DMS 273 treated with DMSO at 0.1 percent for 48 hours (cell line): ENCODE measurements around the gene HFE.
"Not testable (repeated sequence)": the region's sequence is repeated elsewhere in the genome, so short reads cannot be mapped to it uniquely, and the experiment has no call there.

Experiments used
- DNase-seq: peaks from one replicate; lab custom pipeline; 2025; lab: John Stamatoyannopoulos, UW

The HFE gene

GRCh38 chr6:26059941-26060340 is 27.3 kb upstream of the HFE start:
- no peak for DNase-seq

GRCh38 chr6:26064619-26065257 is 22.5 kb upstream of the HFE start:
- peak; percentile 11 for DNase-seq

GRCh38 chr6:26065952-26066380 is 21.3 kb upstream of the HFE start:
- peak; percentile 47 for DNase-seq

GRCh38 chr6:26067367-26067766 is 19.9 kb upstream of the HFE start:
- DNase-seq: no peak

- DNase-seq: no peak
Measured at GRCh38 chr6:26068036-26068435, 19.2 kb upstream of the HFE start.

- DNase-seq: no peak
Measured at GRCh38 chr6:26071135-26071534, 16.1 kb upstream of the HFE start.

GRCh38 chr6:26075063-26075717 is 12.0 kb upstream of the HFE start:
- DNase-seq: no peak

GRCh38 chr6:26078066-26078465 is 9.2 kb upstream of the HFE start:
- DNase-seq: not testable (repeated sequence)

GRCh38 chr6:26081096-26081495 is 6.1 kb upstream of the HFE start:
- DNase-seq: not testable (repeated sequence)

GRCh38 chr6:26086211-26086610 is 1.0 kb upstream of the HFE start:
- DNase-seq: no peak

- no peak for DNase-seq
Measured at GRCh38 chr6:26088344-26088743, 1.1 kb downstream of the HFE start.

GRCh38 chr6:26089272-26089671 is 2.0 kb downstream of the HFE start:
- DNase-seq: no peak

GRCh38 chr6:26092443-26092842 is 5.2 kb downstream of the HFE start:
- DNase-seq: no peak

- no peak for DNase-seq
Measured at GRCh38 chr6:26094036-26094435, 6.8 kb downstream of the HFE start.

GRCh38 chr6:26097268-26097875 is 10.1 kb downstream of the HFE start:
- peak; percentile 4 for DNase-seq

GRCh38 chr6:26103141-26103769 is 16.0 kb downstream of the HFE start:
- DNase-seq: no peak

GRCh38 chr6:26103770-26104456 is 16.7 kb downstream of the HFE start:
- DNase-seq: peak; percentile 94

GRCh38 chr6:26104457-26105108 is 17.4 kb downstream of the HFE start:
- no peak for DNase-seq

GRCh38 chr6:26105109-26105730 is 18.0 kb downstream of the HFE start:
- DNase-seq: no peak

GRCh38 chr6:26105842-26106241 is 18.6 kb downstream of the HFE start:
- no peak for DNase-seq

GRCh38 chr6:26107935-26108334 is 20.7 kb downstream of the HFE start:
- DNase-seq: no peak
